Measurements from ENCODE around the gene TEX19.

TEX19 gene

DNA sequence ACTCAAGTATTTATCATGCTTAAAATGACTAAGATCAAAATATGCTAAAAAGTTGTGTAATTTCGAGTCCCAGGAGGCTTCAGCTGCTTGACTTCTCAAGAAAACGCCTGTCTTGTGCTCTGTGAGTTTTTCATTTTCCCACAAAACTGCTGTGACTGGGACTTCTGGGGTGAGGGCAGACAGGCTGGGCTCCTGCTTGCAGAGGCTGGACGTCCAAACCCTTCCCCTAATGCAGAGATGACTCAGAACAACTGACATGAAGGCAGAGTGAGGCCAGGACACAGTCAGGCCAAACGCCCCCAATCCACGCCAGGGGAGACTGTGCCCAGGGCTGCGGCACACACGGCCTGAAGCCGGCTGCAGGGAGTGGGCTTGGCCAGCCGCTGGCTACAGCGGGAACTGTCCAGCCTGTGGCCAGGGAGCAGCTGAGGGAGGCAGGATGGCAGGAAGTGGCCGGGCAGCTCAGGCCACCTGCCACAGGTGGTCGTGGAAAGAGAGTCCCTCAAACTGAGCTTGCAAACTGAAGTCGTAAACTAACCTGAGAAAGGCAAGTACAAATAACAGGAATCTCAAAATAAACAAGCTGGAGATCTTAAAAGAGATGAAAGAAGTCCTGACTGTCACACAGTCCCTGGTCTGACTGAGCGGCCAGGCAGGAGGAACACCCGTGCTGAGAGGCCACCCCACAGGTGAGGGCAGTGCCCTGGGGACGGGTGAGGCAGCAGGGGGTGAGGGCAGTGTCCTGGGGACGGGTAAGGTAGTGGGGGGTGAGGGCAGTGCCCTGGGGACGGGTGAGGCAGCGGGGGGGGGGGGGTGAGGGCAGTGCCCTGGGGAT, 37.8 kb downstream of the TEX19 start:
- POLR2A ChIA-PET = no interaction called here

DNA sequence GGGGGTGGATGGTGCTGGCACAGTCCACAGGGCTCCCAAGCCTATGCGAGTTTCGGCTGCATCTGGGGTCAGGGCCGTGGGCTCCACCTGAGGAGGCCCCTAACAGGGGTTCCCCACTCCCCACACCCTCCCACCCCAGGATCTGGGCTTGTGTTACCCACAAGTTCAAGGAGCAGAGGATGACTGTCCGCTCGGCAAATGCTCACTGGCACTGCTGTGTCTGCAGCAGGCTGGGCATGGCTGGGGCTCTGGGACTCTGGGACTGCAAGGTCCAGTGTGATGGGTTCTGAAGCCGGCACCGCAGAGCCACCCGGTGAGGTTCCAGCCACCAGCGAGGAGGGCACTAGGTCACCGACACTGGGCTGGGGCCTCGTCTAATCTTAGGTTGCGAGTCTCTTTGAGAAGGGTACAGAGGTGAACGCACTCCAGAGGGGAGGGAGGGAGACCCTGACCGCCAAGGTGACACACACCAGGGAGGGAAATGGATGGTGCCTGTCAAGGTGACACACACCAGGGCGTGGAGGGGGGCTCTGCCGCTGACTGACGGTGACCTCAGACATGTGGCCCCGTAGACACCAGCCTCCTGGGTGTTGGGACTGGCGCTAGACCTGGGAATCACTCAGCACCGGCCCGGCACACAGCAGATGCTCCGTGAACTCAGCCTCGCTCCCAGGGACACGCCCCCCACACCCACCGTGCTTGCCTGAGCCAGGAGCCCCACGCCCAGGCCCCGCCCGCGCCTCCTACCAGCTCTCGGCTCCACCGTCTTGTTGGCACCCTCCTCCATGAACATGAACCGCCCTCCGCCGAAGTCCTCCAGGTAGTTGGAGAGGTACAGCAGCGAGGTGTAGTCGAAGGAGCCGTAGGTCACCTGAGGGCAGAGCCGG, 38.6 kb downstream of the TEX19 start:
- H3K4me3 ChIP-seq (ENCODE audit: low read depth, low read length) = no peak overlapping the region
- CTCF ChIA-PET = interaction anchor here (0.8 to 2.8 kb wide), 2 partner anchors 16 to 109 kb away, joined by 3 to 10 read pairs; no protein-coding TSS in a partner anchor
- TF ChIP-seq, protein P1, sequence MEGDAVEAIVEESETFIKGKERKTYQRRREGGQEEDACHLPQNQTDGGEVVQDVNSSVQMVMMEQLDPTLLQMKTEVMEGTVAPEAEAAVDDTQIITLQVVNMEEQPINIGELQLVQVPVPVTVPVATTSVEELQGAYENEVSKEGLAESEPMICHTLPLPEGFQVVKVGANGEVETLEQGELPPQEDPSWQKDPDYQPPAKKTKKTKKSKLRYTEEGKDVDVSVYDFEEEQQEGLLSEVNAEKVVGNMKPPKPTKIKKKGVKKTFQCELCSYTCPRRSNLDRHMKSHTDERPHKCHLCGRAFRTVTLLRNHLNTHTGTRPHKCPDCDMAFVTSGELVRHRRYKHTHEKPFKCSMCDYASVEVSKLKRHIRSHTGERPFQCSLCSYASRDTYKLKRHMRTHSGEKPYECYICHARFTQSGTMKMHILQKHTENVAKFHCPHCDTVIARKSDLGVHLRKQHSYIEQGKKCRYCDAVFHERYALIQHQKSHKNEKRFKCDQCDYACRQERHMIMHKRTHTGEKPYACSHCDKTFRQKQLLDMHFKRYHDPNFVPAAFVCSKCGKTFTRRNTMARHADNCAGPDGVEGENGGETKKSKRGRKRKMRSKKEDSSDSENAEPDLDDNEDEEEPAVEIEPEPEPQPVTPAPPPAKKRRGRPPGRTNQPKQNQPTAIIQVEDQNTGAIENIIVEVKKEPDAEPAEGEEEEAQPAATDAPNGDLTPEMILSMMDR (IDR thresholded peaks at IDR 0.05; ENCODE audit: insufficient read depth, low read length, missing control alignments) = no peak
- DNase-seq (ENCODE audit: low read depth, low spot score) = no peak
- POLR2A ChIA-PET = no interaction called here

More for the DNA sequence above, 37.8 kb downstream of the TEX19 start:
- no peak overlapping the region for H3K4me3 ChIP-seq (ENCODE audit: low read depth, low read length)
- DNase-seq (ENCODE audit: low read depth, low spot score) = peak; percentile 90
- TF ChIP-seq, protein P1 (IDR thresholded peaks at IDR 0.05; ENCODE audit: insufficient read depth, low read length, missing control alignments) = no peak
- CTCF ChIA-PET = no interaction called here

DNA sequence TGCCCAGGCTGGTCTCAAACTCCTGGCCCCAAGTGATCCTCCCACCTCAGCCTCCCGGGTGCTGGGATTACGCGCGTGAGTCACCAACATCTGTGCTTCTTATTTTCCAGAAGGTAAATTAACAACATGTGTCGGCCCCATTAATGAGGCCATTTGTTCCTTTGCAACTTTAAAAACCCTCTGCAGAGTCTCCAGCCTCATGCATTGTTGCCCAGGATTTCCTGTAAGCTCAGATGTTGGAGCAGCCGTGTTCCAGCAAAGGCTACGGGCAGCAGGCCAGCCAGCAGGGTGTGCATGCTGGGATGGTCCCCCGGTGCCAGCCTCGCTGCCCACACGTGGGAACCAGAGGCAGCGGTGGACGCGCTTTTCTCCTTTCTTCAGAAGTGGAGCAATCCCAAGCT, 40.0 kb downstream of the TEX19 start:
- TF ChIP-seq, protein P1 (IDR thresholded peaks at IDR 0.05; ENCODE audit: insufficient read depth, low read length, missing control alignments) = no peak
- ChIA-PET CTCF (interaction anchor here (1.2 to 2.8 kb wide), 5 partner anchors 15 to 99 kb away, joined by 3 to 25 read pairs (median 8); partner anchors contain the start of gene TEX19), POLR2A (no interaction called here)
- no peak overlapping the region for H3K4me3 ChIP-seq (ENCODE audit: low read depth, low read length)
- DNase-seq (ENCODE audit: low read depth, low spot score) = peak; percentile 33

DNA sequence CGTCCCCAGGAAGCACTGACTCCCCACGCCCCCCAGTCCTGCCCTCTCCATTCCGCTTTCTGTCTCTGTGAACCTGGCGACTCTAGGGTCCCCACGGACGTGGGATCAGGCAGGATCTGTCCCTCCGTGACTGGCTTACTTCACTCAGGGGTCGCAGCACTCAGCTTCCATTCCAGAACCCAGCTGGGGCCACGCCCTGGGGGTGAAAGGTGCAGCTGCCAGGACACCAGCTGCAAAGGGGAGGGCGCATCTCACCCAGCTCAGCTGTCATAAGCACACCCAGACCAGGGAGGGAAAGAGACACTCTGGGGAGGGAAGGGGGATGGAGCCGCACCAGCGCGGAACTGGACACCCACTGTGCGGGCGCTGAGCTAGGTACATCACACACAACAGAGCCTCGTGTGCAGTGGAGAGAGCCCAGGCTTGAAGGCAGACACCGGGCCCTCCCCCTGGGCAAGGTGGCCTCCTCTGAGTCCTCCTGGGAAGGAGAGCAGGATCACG, 40.6 kb downstream of the TEX19 start:
- ChIA-PET POLR2A (no interaction called here), CTCF (interaction anchor here (1.2 to 2.8 kb wide), 6 partner anchors 14 to 100 kb away, joined by 3 to 25 read pairs (median 6); partner anchors contain the start of gene TEX19)
- TF ChIP-seq, protein P1 (IDR thresholded peaks at IDR 0.05; ENCODE audit: insufficient read depth, low read length, missing control alignments) = no peak
- no peak overlapping the region for H3K4me3 ChIP-seq (ENCODE audit: low read depth, low read length)
- DNase-seq (ENCODE audit: low read depth, low spot score) = no peak

DNA sequence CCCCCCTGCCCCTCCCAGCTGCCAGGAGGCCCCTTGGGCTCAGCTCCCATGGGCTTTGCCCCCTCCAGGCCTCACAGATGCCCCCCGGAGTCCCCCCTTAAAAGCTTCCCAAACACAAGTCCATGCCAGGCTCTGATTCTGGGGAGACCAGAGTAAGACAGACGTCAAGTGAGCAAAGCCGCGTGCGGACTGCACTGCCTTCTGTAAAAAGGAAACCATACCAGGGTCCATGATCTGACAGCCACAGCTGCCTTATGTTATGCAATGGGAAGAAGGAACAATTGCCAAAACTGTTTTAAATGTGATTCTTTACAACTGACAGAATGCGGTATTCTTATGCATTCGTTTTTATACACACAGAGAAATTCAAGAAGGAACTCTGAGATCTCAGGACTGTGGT, 41.2 kb downstream of the TEX19 start:
- CTCF ChIA-PET = interaction anchor here (1.2 to 2.8 kb wide), 5 partner anchors 14 to 100 kb away, joined by 3 to 25 read pairs (median 8); partner anchors contain the start of gene TEX19
- POLR2A ChIA-PET = no interaction called here
- no peak overlapping the region for H3K4me3 ChIP-seq (ENCODE audit: low read depth, low read length)
- TF ChIP-seq, protein P1 (IDR thresholded peaks at IDR 0.05; ENCODE audit: insufficient read depth, low read length, missing control alignments) = no peak
- no peak for DNase-seq (ENCODE audit: low read depth, low spot score)
